ENCODE data around the gene ARSA.

DNA sequence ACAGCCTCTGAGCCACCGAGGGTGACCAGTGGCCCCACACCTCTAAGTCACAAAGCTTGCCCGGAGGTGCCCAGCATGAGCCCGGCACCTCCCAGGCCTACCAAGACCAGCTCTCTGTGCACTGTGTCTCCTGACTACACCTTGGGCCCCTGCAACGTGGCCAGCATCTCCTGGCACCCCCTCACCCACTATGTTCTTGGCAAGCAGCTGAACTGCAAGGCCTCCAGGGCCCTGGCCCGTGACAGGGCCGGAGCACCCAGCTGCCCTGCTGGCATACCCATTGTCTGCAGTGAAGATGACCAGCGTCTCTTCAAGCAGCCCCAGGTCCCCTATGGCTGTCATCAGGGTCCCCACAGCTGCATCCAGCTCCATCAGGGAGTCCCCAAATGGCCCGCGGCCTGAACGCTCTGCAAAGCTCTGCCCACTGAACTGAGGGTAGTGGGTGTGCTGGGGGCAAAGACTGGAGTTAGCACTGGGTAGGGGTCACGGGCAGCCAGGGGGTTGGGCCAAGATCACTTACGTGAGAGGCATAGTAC, 1.6 kb downstream of the ARSA start:
- no peak for TF ChIP-seq YY1 (IDR thresholded peaks at IDR 0.05; ENCODE audit: insufficient read depth, insufficient read length)
- no peak for TF ChIP-seq ZNF274 (IDR thresholded peaks at IDR 0.05; ENCODE audit: low read depth, low read length)
